LNCaP clone FGC (cell line): ENCODE measurements around the gene KANSL1L.

Source experiments
- DNase-seq: peaks from one replicate; pipeline ENCODE4 v3.0.0-alpha.2; 2011; ENCODE audit warnings: low read depth
- H3K4me3 ChIP-seq: 2 replicates; pipeline ENCODE4 v1.5.1; 2011; ENCODE audit warnings: mild to moderate bottlenecking, low read depth, low read length, control low read depth
- CTCF ChIP-seq: IDR thresholded peaks from 2 replicates; pipeline ENCODE4 v1.5.1; 2012; ENCODE audit warnings: mild to moderate bottlenecking; ENCODE audit not compliant: control insufficient read depth, insufficient read depth; ENCODE audit errors: extremely low read depth

Gene KANSL1L

GRCh38 chr2:210167227-210167626, 4.0 kb downstream of the KANSL1L start:
- DNase-seq = no peak
- H3K4me3 ChIP-seq = no peak overlapping the region
- no peak for TF ChIP-seq CTCF

DNA sequence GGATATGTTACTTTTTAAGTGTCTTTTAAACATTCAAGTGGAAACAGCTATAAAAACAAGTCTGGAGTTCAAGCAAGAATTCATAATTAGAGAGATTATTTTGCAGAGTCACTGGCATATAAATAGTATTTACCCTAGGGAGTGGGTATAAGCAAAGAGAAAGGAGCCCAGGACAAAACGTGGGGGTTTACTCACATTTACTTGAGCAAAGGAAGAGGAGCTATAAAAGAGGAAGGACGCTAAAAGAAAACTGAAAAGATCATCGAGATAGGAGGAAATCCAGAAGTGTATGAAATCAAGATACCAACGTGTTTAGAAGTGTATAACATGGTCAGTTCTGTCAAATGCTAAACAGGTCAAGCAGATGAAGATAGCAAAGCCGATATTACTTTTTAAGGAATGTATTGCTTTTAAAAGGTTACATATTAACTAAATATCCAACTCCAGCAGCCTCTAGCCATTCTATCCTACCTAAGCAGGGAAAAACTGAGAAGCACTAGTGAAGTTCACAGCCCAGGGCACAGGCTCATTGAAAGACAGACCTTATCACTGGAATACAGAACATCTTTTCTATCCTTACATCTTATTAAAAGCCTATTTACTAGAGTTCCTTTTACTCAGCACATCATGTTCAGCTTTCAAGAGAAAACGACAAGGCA, 8.6 kb downstream of the KANSL1L start:
- H3K4me3 ChIP-seq = no peak overlapping the region
- no peak for TF ChIP-seq CTCF
- DNase-seq = no peak

DNA sequence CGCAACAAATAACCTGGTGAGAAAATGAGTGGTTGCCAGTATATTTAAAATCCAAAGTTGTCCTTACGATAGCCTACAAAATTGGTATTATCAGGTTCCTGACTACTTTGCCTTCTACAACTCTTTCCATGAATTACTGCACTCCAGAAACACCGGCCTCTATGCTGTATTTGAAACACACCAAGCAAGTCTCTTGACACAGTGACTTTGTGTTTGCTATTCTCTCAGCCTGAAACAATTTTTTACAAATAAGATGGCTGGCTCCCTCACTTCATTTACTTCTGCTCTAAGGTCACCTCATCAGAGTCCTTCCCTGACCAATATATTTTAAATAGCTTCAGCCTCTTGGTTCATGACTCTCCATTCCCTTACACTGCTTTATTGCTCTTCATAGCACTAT, 12.2 kb downstream of the KANSL1L start:
- no peak overlapping the region for H3K4me3 ChIP-seq
- DNase-seq = no peak
- no peak for TF ChIP-seq CTCF

DNA sequence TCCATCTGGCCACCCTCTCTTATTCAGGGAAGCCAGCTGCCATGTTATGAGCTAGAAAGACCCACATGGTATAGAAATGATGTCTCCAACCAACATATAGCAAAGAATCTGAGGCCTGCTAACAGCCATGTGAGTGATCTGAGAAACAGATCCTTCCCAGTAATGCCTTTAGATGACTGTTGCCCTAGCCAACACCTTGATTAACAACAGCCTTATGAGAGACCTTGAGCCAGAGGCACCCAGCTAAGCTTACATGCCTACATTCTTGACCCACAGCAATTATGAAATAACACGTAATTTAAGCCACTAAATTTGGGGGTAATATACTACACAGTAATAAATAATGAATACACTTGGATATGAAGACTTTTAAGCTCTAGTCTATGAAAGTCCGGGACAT, 13.0 kb downstream of the KANSL1L start:
- TF ChIP-seq CTCF = no peak
- H3K4me3 ChIP-seq = no peak overlapping the region
- DNase-seq = no peak

DNA sequence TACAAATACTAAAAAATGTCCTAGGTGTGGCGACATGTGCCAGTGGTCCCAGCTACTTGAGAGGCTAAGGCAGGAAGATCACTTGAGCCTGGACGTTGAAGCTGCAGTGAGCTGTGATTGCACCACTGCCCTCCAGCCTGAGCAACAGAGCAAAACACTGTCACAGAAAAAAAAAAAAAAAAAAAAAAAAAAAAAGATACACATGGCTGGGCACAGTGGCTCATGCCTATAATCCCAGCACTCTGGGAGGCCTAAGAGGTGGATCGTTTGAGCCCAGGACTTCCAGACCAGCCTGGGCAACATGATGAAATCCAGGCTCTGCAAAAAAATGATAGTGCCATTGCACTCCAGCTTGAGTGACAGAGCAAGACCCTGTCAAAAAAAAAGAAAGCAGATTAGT, 13.7 kb downstream of the KANSL1L start:
- no peak for TF ChIP-seq CTCF
- no peak for DNase-seq
- H3K4me3 ChIP-seq = no peak overlapping the region

DNA sequence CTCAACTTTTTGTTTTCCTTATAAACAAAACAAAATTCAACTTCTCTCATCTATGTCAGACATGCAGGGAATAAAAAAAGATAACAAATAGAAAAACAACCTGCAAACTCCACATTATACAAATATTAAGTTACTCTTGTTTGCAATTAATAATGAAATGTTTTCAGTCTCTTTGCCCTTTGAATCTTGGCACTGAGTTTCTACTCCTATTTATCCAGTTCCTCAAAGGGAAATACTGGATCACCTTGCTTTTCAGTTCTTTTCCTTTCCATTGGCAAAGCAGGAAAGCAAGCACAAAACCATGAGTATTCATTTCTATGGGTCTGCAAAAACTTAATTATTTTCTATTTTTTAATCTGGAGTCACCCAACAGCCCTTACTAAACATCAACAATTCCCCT, 23.6 kb downstream of the KANSL1L start:
- DNase-seq = no peak
- H3K4me3 ChIP-seq = no peak overlapping the region
- TF ChIP-seq CTCF = no peak

DNA sequence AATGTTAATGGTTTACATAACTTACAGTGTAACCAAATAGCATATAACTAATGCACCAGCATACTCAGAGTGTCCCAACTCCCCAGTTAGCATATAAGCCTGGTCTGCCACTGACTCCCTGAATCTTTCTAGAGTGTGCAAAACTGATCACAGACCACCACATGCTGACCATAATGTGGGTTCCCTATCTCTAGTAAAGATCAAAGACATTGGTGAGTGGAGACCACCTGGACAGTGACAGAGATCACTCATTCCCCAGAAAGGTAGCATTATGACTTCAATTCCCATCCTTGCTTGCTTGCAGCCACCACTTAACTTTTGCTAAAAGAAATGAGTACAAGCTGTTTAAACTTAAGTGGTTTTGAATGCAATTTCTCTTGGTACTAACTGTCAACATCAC, 39.0 kb downstream of the KANSL1L start:
- no peak for DNase-seq
- no peak for TF ChIP-seq CTCF
- no peak overlapping the region for H3K4me3 ChIP-seq
